ENCODE results near the gene LYG2.
"Not testable (repeated sequence)": the region's sequence is repeated elsewhere in the genome, so short reads cannot be mapped to it uniquely, and the experiment has no call there.

The LYG2 gene

GRCh38 chr2:99238599-99238998 is 16.9 kb downstream of the LYG2 start (continued):
- TF ChIP-seq ZBTB6 (tag by site-specific recombination; IDR thresholded peaks at IDR 0.05) (no peak), ZNF24 (tag by site-specific recombination; IDR thresholded peaks at IDR 0.05) (no peak), ZNF155 (tag by site-specific recombination; IDR thresholded peaks at IDR 0.05) (no peak), MYNN (tag by site-specific recombination; IDR thresholded peaks at IDR 0.05; ENCODE audit: borderline replicate concordance) (no peak), EGR2 (tag by site-specific recombination; IDR thresholded peaks at IDR 0.05; ENCODE audit: low read depth) (no peak), ZNF311 (tag by site-specific recombination; IDR thresholded peaks at IDR 0.05; ENCODE audit: borderline replicate concordance) (no peak), TCF7L2 (IDR thresholded peaks at IDR 0.05; ENCODE audit: borderline replicate concordance, low read depth, low read length) (no peak), PRDM4 (tag by site-specific recombination; IDR thresholded peaks at IDR 0.05) (no peak), ELK4 (IDR thresholded peaks at IDR 0.05; ENCODE audit: borderline replicate concordance, low read depth, low read length) (no peak)

GRCh38 chr2:99233177-99233576 is 22.3 kb downstream of the LYG2 start:
- CTCF ChIA-PET; H3K4me3 ChIP-seq (ENCODE audit: low read depth, low read length); H3K9me3 ChIP-seq (ENCODE audit: control insufficient read depth, insufficient read depth, low read depth, low read length): not testable (repeated sequence)

GRCh38 chr2:99217929-99218501 is 37.5 kb downstream of the LYG2 start:
- H3K4me1 ChIP-seq (ENCODE audit: control insufficient read depth, insufficient read depth, low read length) = no peaks in the 10 kb centered on the region
- H3K27ac ChIP-seq (ENCODE audit: extremely low read depth, low read depth, low read length) = no peak overlapping the region
- H3K9me3 ChIP-seq (ENCODE audit: control insufficient read depth, insufficient read depth, low read depth, low read length) = no peaks in the 10 kb centered on the region
- TF ChIP-seq GLI4 (tag by site-specific recombination; IDR thresholded peaks at IDR 0.05) (no peak), ELK4 (IDR thresholded peaks at IDR 0.05; ENCODE audit: borderline replicate concordance, low read depth, low read length) (no peak), ZNF398 (tag by site-specific recombination; IDR thresholded peaks at IDR 0.05) (no peak), KLF8 (tag by site-specific recombination; IDR thresholded peaks at IDR 0.05) (no peak), ZBTB17 (tag by site-specific recombination; IDR thresholded peaks at IDR 0.05) (no peak), ZNF366 (tag by site-specific recombination; conservative IDR thresholded peaks at IDR 0.05) (no peak), ZNF488 (tag by site-specific recombination; IDR thresholded peaks at IDR 0.05) (no peak)
- CTCF ChIA-PET = no interaction called here
- H3K4me3 ChIP-seq (ENCODE audit: low read depth, low read length) = no peak overlapping the region
- POLR2A ChIA-PET = interaction anchor here (0.6 kb wide), 1 partner anchor 1512 kb away, joined by 3 read pairs; no protein-coding TSS in a partner anchor
- H3K36me3 ChIP-seq (ENCODE audit: control insufficient read depth in 2 of 2, insufficient read depth in 1 of 2, low read length in 2 of 2) = no peaks in the 10 kb centered on the region

More at GRCh38 chr2:99233177-99233576, 22.3 kb downstream of the LYG2 start:
- H3K4me1 ChIP-seq (ENCODE audit: control insufficient read depth, insufficient read depth, low read length); POLR2A ChIA-PET; H3K27ac ChIP-seq (ENCODE audit: extremely low read depth, low read depth, low read length); H3K36me3 ChIP-seq (ENCODE audit: control insufficient read depth in 2 of 2, insufficient read depth in 1 of 2, low read length in 2 of 2): not testable (repeated sequence)

All from HEK293 (cell line).